ENCODE measurements around the gene GPR157.
A peak's percentile ranks its signal among the peaks of the same experiment; 100 is the strongest.
"Not testable (repeated sequence)": the region's sequence is repeated elsewhere in the genome, so short reads cannot be mapped to it uniquely, and the experiment has no call there.

GPR157 gene

GRCh38 chr1:9097947-9098705 lies 30.8 kb downstream of the GPR157 start:
- no peak for TF ChIP-seq CTCF (IDR thresholded peaks at IDR 0.05; ENCODE audit: insufficient read depth, low read depth, low read length, missing control alignments)
- DNase-seq (ENCODE audit: low read depth), result no peak
- H3K4me3 ChIP-seq (ENCODE audit: low read length), result no peak overlapping the region

DNA sequence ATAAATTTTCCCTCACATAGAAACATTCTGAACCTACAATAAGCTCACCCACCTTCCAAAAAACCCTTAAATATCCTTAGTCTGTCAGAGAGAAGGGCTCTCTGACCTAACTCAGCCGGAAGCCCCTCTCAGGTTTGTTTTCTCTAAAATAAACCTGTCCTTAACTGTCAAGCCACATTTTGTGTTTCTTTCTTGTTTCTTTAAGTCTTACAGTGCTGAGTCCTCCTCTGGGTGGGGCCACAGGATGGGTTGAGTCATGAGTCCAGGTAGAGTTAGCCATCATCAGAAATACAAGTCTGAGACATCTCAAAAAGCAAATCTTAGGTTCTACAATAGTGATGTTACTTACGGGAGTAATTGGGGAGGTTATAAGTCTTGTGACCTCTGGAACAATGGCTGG lies 33.1 kb downstream of the GPR157 start:
- TF ChIP-seq CTCF (IDR thresholded peaks at IDR 0.05; ENCODE audit: insufficient read depth, low read depth, low read length, missing control alignments), result no peak
- H3K4me3 ChIP-seq (ENCODE audit: low read length), result no peak overlapping the region
- peak; percentile 57 for DNase-seq (ENCODE audit: low read depth)

- H3K4me3 ChIP-seq (ENCODE audit: low read length); DNase-seq (ENCODE audit: low read depth): not testable (repeated sequence)
Observed at GRCh38 chr1:9093996-9094595, 34.8 kb downstream of the GPR157 start.

DNA sequence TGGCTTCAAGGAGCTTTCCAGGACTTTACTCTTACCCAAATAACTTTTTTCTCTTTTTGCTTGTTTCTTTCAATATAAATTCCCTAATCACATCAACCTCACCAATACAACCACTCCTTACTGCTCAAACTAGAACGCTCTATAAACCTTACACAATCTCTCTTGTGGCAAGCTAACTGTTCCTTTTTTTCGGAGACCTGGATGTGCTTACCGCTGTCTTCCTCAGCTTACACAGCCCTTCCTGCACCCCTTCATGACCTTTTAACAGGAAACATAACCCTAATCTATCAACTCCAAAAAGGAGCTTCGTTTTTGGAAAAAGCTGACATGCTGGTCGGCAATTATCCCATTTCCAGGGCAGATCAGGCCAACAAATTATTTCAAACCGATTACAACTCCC lies 35.3 kb downstream of the GPR157 start:
- H3K4me3 ChIP-seq (ENCODE audit: low read length), result no peak overlapping the region
- DNase-seq (ENCODE audit: low read depth), result no peak
- no peak for TF ChIP-seq CTCF (IDR thresholded peaks at IDR 0.05; ENCODE audit: insufficient read depth, low read depth, low read length, missing control alignments)

GRCh38 chr1:9093091-9093490 lies 35.8 kb downstream of the GPR157 start:
- no peak for TF ChIP-seq CTCF (IDR thresholded peaks at IDR 0.05; ENCODE audit: insufficient read depth, low read depth, low read length, missing control alignments)
- no peak for DNase-seq (ENCODE audit: low read depth)
- H3K4me3 ChIP-seq (ENCODE audit: low read length), result no peak overlapping the region

GRCh38 chr1:9088807-9089206 lies 40.1 kb downstream of the GPR157 start:
- TF ChIP-seq CTCF (IDR thresholded peaks at IDR 0.05; ENCODE audit: insufficient read depth, low read depth, low read length, missing control alignments), result no peak
- no peak for DNase-seq (ENCODE audit: low read depth)

GRCh38 chr1:9087411-9088125 lies 41.3 kb downstream of the GPR157 start:
- no peak overlapping the region for H3K4me3 ChIP-seq (ENCODE audit: low read length)
- no peak for DNase-seq (ENCODE audit: low read depth)
- no peak for TF ChIP-seq CTCF (IDR thresholded peaks at IDR 0.05; ENCODE audit: insufficient read depth, low read depth, low read length, missing control alignments)

More at GRCh38 chr1:9088807-9089206, 40.1 kb downstream of the GPR157 start:
- no peak overlapping the region for H3K4me3 ChIP-seq (ENCODE audit: low read length)
